HL-60/S4 treated with retinoic acid at 250 ng/mL for 4 days and 3 days (cell line): ENCODE measurements around the gene ARHGAP11B.
"Not testable (repeated sequence)": the region's sequence is repeated elsewhere in the genome, so short reads cannot be mapped to it uniquely, and the experiment has no call there.

Experiments
- in situ Hi-C: fragments of 300-500 bp; cut with MboI; formaldehyde crosslinking; loops from 2 replicates; pipeline ENCODE4 v1.7.0; 2022; ENCODE audit warnings: low sequenced_read_pairs

Gene ARHGAP11B

DNA sequence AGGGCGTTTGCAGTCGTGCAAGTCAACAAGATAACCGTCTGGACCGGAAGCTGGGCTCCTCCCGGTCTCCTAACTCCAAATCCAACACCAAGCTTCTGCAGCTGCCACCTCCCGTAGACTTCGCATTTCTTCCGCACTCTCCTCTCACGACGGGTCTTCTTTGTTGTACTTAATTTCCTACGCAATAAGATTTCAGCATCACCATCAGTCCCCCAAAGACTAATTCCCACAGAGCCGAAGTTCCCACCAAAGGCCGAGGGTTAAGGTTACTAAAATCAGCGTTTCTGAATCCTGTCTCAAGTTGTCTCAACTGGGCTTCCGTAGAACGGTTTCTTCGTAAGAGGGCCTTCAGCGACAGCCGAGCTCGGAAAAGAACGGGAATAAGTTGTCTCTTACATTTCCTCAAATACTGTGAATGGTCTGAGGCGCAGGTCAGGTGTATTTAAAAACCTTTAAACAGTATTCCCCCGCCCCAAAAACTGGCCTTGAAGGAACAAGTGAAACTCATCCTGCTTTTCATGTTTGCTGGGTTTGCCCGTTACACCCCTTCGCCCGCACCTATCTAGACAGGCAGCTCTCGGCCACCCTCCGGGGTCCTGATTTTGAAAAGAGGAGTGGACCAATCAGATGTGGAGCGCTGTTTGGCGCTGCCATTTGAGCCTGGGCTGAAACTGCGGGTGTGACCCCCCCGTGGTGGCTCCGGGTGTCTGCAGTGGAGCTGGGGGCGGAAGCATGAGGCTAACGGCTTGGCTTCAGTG lies at the start of gene ARHGAP11B:
TSS of gene ARHGAP11B (plus strand) at position 693 of the 758 bp plus-strand sequence.
- in situ Hi-C loops: not testable (repeated sequence)

DNA sequence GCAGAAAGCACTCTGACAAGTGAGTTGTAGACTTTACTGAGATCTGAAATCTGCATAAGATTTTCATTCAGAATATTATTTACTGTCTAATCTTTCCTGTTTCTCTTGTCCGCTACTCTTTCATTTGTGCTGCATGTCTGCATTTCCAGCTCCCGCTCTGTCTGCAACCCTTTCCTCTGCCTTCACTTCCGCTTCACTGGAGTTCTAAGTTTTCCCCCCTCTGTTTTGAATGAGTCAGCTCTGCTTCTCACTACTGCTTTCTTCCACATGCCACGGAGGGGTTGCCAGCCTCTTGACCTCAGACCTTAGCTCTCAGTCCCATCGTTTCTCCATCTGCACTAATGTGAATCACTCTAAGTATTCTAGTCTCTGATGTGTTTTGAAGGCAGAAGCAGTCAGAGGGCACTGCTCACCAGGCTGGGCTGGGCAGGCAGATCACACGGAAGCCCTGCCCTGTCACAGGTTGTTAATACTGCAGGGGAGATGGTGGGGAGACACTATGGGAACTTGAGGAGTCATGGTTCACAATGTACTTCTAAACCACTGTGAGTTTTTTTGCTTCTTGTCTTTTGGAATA lies 46.4 kb upstream of the ARHGAP11B start:
- in situ Hi-C loops: not testable (repeated sequence)

DNA sequence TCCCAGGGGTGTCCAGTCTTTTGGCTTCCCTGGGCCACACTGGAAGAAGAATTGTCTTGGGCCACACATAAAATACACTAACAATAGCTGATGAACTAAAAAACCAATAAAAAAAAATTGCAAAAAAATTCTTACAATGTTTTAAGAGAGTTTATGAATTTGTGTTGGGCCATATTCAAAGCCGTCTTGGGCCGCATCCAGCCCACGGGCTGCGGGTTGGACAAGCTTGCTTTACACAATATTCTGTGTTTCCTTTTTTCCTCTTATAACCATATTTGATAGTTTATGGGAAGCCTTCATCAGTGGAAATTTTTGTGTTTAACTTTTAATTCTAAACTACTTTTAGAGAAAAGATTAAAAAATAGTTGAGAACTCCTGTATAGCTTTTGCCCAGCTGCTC lies 45.2 kb upstream of the ARHGAP11B start:
- in situ Hi-C loops: not testable (repeated sequence)

DNA sequence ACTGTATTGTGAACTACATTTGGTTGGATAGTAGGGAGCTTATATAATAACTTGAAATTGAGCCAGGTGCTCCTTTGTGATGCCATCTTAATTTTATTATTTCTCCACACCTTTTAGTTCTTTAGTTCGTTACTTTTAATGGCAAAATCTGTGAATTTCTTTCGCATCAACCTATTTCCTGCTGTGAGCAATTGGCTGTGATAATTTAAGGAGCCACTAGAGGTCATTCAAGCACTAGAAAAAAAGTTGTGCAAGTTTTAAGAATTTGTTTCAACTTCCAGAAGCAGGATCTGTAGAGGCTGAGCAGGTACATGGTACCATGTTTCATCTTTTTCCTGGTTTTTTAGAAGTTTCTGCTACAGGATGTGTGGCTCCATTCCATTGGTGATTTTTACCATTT lies 27.0 kb upstream of the ARHGAP11B start:
- in situ Hi-C loops: not testable (repeated sequence)

DNA sequence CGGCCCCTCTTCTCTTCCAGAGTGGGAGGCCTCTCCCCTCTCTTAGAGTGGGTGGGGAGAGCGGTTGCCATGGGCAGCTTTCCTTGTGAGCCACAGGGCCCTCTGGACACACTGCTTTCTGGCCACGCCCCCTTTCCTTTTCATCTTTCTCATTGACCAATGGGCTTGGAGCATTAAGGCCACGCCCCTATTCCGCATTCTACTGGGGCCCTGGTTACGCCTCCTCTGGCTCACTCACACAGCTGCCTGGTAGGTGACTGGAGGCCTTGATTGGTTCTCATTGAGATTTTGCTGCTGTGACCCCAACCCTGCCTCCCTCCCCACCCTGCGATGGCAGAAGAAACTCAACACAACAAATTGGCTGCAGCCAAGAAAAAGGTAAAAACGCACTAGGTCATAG lies 22.1 kb upstream of the ARHGAP11B start, which contains the start of gene GOLGA8H:
TSS of gene GOLGA8H (plus strand) at position 233 of the 400 bp plus-strand sequence. CDS start at position 331, 98 bp downstream.
- in situ Hi-C loops: not testable (repeated sequence)

DNA sequence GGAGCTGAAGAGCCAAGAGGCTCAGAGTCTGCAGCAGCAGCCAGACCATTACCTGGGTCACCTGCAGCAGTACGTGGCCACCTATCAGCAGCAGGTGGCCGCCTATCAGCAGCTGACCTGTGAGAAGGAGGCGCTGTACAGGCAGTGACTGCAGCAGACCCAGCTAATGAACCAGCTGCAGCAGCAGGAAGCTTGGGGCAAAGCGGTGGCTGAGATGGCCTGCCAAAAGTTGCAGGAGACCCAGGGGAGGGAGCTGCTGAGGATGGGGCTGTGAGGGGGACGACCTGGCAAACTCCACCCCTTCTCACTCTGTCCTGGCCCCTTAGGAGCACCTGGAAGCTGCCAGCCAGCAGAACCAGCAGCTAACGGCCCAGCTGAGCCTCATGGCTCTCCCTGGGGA lies 13.7 kb upstream of the ARHGAP11B start:
- in situ Hi-C loops: not testable (repeated sequence)

DNA sequence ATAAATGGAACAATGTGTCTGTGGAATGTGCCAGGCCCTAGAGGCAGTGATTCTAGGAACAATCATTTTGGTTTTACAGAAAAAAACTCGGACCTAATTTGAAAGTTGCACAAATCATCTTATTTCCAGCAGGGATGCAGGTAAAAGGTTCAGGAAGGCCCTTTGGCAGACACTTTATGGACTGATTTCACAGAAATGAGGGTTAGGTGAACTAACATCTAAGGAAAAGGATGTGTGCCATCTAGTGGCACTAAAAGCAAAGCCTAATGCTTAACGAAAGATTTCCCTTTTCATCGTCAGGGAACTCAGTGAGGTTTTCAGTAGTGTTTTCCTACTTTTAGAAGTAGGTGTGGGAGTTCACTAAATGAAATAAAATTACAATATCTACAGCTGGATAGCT lies 4.6 kb upstream of the ARHGAP11B start:
- in situ Hi-C loops: not testable (repeated sequence)

DNA sequence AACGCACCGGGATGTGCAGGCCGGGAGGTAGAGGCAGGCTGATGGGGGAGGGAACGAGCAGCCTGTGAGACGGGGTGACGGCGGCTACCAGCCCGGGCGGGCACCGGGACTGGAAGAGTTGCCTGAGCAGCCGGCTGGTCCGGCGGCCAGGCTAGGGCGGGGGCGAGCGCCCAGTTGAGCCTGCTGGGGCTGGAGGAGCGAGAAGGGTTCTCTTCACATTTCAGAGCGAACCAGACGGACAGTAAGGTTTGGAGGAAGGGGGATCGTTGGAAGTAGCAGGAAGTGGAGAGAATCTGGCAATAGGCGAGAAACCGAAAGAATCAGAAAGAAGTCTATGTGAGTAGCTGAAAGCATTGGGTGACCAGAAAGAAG lies 252 bp downstream of the ARHGAP11B start:
- in situ Hi-C loops: not testable (repeated sequence)

DNA sequence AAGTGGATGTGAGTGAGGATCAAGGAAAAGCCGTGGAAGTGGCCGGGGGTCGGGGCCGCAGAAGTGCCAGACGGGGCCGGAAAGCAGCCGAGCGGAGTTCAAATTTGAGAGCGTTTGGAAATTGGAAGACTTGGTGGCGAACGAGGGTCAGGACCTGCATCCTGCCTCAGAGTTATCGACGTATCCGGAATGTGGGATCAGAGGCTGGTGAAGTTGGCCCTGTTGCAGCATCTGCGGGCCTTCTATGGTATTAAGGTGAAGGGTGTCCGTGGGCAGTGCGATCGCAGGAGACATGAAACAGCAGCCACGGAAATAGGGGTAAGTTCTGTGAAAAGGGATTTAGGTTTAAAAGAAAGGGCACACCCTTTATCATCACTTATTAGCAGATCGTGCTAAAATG lies 704 bp downstream of the ARHGAP11B start:
- in situ Hi-C loops: not testable (repeated sequence)

DNA sequence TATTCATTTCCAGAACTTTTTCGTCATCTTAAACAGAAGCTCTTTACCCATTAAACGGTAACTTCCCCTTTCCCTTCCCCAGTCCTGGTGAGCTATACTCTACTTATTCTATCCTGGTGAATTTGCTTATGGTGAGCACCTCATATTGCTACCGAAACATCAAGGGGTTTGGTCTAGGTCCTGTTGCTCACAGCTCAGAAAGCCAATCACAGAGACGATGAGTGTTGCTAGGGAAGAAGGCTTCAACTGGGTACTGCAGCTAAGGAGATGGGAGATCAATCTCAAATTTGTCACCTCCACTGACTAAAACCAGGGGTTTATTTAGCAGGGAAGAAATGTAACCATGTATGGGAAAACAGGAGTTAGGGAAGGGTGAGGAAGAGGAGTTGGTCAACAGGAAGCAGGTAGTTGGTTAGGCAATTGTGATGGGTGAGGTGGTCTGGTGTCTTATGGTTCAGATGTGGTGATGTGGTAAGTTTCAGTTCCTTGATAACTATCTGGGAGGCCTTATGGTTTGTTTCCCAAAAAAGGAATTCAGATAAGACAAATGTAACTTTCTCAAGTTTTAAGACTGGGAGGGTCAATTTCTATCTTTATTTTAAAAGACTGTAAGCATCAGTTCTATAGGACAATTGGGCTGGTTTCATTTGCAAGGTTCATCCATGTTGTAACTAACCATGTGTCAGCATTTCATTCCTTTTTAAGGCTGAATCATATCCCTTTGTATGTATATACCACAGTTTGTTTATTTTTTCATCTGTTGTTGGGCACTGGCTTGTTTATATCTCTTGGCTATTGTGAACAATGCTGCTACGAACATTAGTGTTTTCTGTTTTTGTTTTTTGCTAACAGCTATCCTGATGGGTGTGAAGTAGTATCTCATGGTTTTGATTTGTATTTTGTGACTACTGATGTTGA lies 24.3 kb downstream of the ARHGAP11B start:
- in situ Hi-C loops: no loop called here

DNA sequence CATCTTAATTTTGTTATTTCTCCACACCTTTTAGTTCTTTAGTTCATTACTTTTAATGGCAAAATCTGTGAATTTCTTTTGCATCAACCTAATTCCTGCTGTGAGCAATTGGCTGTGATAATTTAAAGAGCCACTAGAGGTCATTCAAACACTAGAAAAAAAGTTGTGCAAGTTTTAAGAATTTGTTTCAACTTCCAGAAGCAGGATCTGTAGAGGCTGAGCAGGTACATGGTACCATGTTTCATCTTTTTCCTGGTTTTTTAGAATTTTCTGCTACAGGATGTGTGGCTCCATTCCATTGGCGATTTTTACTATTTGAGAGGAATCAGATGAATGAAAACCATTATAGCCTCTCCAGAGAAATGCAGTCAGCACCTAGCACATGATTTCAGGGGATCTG lies 35.2 kb downstream of the ARHGAP11B start:
- in situ Hi-C loops: not testable (repeated sequence)

DNA sequence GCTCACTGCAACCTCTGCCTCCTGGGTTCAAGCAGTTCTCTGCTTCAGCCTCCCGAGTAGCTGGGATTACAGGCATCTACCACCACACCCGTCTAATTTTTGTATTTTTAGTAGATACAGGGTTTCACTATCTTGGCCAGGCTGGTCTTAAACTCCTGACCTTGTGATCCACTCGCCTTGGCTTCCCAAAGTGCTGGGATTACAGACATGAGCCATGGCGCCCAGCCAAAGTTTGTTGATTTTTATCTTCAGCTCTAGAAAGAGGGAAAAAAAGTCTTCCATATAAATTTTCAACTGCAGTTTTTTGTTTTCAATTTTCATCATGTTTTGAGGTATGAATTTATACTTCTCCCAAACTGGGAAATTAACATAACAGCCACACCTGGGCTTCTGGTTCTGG lies 43.7 kb downstream of the ARHGAP11B start:
- in situ Hi-C loops: not testable (repeated sequence)

DNA sequence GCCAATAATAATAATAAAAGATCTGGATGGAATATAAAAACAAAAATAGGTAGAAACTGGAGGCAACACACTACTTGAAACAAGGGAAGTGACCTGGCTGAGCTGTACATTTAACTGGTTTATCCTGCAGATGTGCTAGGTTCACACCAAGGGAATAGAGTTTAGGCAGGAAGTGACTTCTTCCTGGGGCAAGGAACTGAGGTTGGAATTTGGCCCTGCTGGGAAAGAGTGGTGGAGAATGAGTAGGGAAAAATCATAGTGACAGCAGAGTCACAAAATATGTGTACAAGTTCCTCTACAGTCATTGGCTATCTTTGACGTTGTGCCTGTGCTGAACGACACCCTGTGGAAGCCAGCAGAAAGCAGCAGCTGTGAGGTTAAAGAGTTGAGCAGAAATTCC lies 44.1 kb downstream of the ARHGAP11B start:
- in situ Hi-C loops: no loop called here

DNA sequence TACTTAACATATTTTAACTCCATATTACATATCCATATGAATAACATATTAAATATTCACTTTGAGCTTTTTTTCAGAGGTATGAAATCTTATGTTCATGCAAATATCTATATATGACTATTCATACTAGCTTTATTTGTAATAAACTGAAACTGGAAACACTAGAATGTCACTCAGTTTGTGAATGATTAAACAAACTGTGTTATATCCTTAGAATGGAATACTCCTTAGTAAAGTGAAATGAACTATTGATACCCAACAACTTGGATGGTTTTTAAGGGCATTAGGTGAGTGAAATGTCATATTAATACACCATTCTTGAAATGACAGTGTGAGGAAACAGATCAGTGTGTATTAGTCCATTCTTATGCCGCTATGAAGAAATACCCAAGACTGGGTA lies 45.4 kb downstream of the ARHGAP11B start:
- in situ Hi-C loops: no loop called here

DNA sequence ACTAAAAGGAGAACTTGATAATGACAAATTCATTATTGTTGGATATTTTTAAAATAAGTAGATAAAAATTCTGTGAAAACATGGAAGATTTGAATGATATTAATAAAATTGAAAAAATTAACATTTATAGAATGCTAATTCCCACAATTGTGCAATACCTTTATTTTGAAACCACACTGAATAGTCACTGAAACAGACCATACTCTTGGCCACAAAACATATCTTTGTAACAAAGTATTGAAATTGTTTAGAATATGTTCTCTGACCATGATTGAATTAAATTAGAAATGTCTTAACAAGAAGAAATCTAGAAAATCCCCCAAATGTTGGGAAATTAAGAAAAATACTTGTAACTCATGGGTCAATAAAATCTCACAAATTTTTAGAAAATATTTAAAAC lies 49.2 kb downstream of the ARHGAP11B start:
- in situ Hi-C loops: no loop called here

DNA sequence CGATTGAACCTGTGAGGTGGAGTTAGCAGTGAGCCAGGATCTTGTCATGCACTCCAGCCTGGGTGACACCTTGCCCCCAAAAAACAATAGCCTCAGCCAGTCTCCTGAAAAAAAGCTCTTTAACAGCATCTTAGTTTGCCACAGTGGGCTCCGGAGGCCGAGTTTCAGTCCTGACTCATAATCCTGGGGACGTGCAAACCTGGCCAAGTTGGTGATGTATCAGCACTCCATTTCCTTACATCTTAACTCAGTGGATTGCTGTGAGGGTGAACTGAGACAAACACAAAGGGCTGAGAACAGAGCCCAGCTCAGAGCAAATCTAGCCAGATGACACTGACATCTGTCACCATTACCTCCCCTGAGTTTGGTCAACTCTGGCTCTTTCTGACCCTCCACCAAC lies 50.0 kb downstream of the ARHGAP11B start:
- in situ Hi-C loops: not testable (repeated sequence)

DNA sequence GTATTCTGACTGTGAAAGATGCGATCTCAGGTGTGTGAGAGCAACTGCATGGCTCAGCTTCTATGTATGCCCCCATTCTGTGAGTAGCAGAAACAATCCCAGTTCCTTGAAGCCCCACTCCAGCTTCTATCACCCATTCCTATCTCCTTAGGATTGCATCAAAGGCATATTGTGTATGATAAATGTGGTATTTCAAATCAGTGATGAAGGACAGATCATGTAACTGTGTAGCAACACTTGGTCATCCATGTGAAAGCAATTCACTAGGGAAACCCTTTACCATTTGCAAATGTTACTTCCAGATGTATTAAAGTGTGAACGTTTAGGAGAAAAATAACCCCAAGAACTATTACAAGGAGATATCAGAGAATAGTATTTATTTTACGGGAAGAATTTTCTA lies 55.1 kb downstream of the ARHGAP11B start:
- in situ Hi-C loops: not testable (repeated sequence)

DNA sequence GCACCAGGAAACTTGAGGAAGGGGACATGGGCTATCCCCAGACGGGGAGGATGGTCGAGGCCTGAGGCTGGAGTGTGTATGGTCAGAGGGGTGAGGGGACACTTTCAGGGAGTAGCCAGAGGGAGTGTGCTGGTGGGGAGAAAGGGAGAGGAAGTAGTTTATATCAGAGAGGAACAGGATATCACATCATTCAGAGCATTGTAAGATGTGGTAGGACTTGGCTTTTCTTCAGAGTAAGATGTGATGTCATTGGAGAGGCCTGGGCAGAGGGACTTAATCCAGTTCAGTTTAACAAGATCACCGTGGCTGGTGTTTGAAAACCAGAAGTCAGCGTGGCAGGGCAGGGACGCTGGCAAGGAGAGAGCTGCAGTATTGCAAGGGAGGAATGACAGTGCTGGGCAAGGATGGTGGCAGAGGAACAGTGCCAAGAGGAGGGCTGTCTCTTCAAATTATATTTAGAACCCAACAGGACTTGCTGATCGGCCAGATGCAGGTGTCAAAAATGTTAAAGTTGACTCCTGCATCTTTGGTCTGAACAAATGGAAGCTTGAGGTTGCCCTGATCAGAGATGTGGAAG lies 59.9 kb downstream of the ARHGAP11B start:
- in situ Hi-C loops: not testable (repeated sequence)

DNA sequence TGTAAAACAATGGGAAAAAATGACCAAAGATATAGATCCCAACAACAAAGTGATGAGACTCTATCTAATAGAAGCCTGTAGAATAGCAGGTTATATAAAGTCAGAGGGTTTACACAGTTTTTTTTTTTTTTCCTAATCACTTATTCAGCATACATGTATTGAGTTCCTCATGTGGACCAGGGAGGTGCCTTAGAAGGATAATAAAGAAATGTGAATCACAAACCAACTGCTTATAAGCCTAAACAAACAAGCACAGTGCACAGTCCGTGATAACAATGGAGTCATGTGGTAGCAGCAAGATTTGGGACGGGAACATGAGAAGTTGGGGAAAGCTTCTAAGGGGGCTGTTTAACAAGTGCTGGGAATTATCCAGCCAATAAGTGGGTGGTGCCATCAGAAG lies 60.7 kb downstream of the ARHGAP11B start:
- in situ Hi-C loops: not testable (repeated sequence)
